Upper lobe of left lung (tissue), 4 donors: Measurements from ENCODE around the gene TENM4.

ENCODE experiments used
- POLR2AphosphoS5 ChIP-seq, 2 donors: sonication (generic); formaldehyde crosslinking; IDR thresholded peaks; one replicate each; pipeline ENCODE4 v1.5.1; 2017; ENCODE audit warnings: antibody characterized with exemption in 2 of 2
- TF ChIP-seq, protein P1 (sequence below), 6 experiments: fragments of 450-650 bp in 4 of 6; fragments of 200-600 bp in 2 of 6; sonication (generic) in 2 of 6; IDR thresholded peaks; one replicate each; pipeline ENCODE4 v1.5.1; 2016 to 2019; ENCODE audit warnings: antibody characterized with exemption in 6 of 6

DNA sequence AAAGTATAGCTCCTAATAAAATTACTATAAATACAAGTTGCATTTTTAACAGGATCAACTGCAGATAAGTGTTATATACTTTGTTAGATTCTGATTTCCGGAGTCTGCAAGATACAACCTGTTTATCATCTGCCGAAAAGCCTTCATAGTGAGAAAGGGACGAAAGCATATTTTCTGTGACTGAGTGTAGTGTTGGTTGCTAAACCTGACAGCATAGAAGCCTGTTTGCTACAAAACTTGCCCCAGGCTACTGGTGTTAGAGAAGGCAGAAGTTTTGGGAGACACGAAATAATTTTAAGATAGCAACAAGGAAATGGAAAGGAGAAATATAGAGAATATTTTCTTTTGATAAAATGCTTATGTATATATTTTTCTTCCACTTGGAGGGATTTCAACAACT is 622.6 kb downstream of the TENM4 start:
- TF ChIP-seq, protein P1, sequence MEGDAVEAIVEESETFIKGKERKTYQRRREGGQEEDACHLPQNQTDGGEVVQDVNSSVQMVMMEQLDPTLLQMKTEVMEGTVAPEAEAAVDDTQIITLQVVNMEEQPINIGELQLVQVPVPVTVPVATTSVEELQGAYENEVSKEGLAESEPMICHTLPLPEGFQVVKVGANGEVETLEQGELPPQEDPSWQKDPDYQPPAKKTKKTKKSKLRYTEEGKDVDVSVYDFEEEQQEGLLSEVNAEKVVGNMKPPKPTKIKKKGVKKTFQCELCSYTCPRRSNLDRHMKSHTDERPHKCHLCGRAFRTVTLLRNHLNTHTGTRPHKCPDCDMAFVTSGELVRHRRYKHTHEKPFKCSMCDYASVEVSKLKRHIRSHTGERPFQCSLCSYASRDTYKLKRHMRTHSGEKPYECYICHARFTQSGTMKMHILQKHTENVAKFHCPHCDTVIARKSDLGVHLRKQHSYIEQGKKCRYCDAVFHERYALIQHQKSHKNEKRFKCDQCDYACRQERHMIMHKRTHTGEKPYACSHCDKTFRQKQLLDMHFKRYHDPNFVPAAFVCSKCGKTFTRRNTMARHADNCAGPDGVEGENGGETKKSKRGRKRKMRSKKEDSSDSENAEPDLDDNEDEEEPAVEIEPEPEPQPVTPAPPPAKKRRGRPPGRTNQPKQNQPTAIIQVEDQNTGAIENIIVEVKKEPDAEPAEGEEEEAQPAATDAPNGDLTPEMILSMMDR (IDR thresholded peaks at IDR 0.05): no peak
- no peak for TF ChIP-seq POLR2AphosphoS5 (IDR thresholded peaks at IDR 0.05)
